Neutrophil (primary cell): ENCODE data around the gene IRX3.

Experiments used
- H3K27ac ChIP-seq: fragments of 200-600 bp; sonication (generic); 2 replicates; pipeline ENCODE4 v1.5.1; 2016; ENCODE audit warnings: mild to moderate bottlenecking, moderate library complexity
- H3K27me3 ChIP-seq: fragments of 200-600 bp; sonication (generic); 2 replicates; pipeline ENCODE4 v1.6.0; 2016; ENCODE audit warnings: mild to moderate bottlenecking
- H3K36me3 ChIP-seq: fragments of 200-600 bp; sonication (generic); 2 replicates; pipeline ENCODE4 v1.5.1; 2017
- H3K4me1 ChIP-seq, 2 experiments: fragments of 200-600 bp in 1 of 2; sonication (generic) in 1 of 2; 1 replicate in 1 of 2; 2 replicates in 1 of 2; pipeline versions ENCODE4 v1.5.1 to v1.6.1; 2013 to 2016; ENCODE audit warnings: low read depth in 1 of 2, low read length in 1 of 2, mild to moderate bottlenecking in 1 of 2, moderate library complexity in 1 of 2; ENCODE audit not compliant: control insufficient read depth in 1 of 2, insufficient read depth in 1 of 2
- H3K4me3 ChIP-seq, 2 experiments: fragments of 200-600 bp in 1 of 2; sonication (generic) in 1 of 2; 1 replicate in 1 of 2; 2 replicates in 1 of 2; pipeline ENCODE4 v1.5.1; 2013 to 2016; ENCODE audit warnings: low read depth in 1 of 2, low read length in 1 of 2, mild to moderate bottlenecking in 1 of 2, moderate library complexity in 1 of 2
- H3K9me3 ChIP-seq: fragments of 200-600 bp; sonication (generic); 2 replicates; pipeline ENCODE4 v1.5.1; 2016
- TF ChIP-seq, protein P1 (sequence below): fragments of 200-600 bp; sonication (generic); IDR thresholded peaks from 2 replicates; pipeline ENCODE4 v1.5.1; 2016; ENCODE audit warnings: antibody characterized with exemption

The IRX3 gene

DNA sequence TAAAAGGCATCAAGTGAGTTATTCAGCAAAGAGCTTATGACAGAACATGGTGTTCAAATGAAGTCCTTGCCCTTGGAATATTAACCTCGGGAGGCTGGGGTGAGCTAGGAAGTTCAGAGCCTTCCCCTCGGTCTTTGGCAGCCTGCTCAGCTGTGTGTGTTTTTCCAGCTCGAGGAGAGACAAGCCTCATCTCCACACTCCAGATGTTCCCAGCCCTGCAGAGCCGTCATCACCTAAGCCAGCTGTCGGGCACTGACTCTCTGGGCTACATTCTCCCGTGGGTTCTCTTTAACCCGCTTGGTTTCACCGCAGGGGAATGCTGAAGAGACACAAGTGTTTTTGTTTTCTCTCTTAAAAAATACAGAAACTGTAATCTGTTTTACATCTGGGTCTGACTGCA, 47.1 kb downstream of the IRX3 start:
- no peaks in the 10 kb centered on the region for H3K36me3 ChIP-seq
- TF ChIP-seq, protein P1, sequence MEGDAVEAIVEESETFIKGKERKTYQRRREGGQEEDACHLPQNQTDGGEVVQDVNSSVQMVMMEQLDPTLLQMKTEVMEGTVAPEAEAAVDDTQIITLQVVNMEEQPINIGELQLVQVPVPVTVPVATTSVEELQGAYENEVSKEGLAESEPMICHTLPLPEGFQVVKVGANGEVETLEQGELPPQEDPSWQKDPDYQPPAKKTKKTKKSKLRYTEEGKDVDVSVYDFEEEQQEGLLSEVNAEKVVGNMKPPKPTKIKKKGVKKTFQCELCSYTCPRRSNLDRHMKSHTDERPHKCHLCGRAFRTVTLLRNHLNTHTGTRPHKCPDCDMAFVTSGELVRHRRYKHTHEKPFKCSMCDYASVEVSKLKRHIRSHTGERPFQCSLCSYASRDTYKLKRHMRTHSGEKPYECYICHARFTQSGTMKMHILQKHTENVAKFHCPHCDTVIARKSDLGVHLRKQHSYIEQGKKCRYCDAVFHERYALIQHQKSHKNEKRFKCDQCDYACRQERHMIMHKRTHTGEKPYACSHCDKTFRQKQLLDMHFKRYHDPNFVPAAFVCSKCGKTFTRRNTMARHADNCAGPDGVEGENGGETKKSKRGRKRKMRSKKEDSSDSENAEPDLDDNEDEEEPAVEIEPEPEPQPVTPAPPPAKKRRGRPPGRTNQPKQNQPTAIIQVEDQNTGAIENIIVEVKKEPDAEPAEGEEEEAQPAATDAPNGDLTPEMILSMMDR = no peak
- H3K9me3 ChIP-seq = no peaks in the 10 kb centered on the region
- H3K27me3 ChIP-seq = no peaks in the 10 kb centered on the region
- no peak overlapping the region for H3K4me3 ChIP-seq
- no peaks in the 10 kb centered on the region for H3K4me1 ChIP-seq
- H3K27ac ChIP-seq = no peak overlapping the region

DNA sequence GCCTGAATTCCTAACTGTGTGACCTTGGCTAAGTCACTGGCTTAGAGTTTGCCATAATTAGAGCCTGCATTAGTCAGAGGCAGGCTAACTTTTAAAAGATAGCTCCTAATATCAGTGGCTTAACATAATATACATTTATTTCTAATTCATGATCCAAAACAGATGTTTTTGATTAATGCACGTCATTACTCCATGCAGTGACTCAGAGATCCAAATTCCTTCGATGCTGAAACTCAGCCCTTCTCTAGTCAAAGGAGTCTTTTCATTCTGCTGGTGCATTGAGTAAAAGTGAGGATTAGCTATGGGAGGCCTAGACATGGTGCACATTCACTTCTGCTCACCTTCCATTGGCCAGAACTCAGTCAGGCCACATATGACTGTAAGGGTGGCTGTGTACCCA, 49.8 kb downstream of the IRX3 start:
- TF ChIP-seq, protein P1 = no peak
- Histone ChIP-seq H3K27me3 (no peaks in the 10 kb centered on the region), H3K4me3 (no peak overlapping the region), H3K9me3 (no peaks in the 10 kb centered on the region), H3K27ac (no peak overlapping the region), H3K36me3 (no peaks in the 10 kb centered on the region), H3K4me1 (no peaks in the 10 kb centered on the region)

DNA sequence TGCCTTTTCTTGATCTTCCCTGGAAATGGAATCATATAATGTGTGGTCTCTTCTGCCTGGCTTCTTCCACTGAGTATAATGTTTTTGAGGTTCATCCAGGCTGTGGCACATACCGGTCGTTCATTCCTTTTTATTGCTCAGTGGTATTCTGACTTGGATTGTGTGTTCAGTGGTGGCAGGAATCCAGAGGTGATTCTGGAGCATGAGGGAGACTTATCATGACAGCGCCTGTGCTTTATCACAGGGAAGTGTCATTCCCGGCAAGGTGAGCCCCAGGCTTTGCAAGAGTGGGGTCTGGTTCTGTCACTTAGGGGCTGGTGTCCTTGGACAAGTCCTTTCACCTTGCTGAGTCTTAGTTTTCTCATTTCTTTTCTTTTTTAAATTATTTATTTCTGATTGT, 53.0 kb downstream of the IRX3 start:
- H3K36me3 ChIP-seq = no peaks in the 10 kb centered on the region
- TF ChIP-seq, protein P1 = no peak
- no peaks in the 10 kb centered on the region for H3K27me3 ChIP-seq
- H3K9me3 ChIP-seq = no peaks in the 10 kb centered on the region
- H3K4me3 ChIP-seq = no peak overlapping the region
- H3K4me1 ChIP-seq = no peaks in the 10 kb centered on the region
- H3K27ac ChIP-seq = no peak overlapping the region
